Activated T-cell treated with anti-CD3 and anti-CD28 coated beads, Interleukin-2, amount 50 U/mL, for 4 hours (primary cell): Measurements from ENCODE around the gene APC2. TPM values are rescaled to one million over a fixed set of nuclear protein-coding genes. Genes with fewer than 3 reads are reported as not detected.
"Not testable (repeated sequence)": the region's sequence is repeated elsewhere in the genome, so short reads cannot be mapped to it uniquely, and the experiment has no call there.

ENCODE experiments used
- ATAC-seq, 2 donors: fragments of 200-7000 bp; cut with Tn5 transposase; one replicate each; pipeline ENCODE4 v1.10.0; 2021
- DNase-seq: peaks from one replicate; pipeline ENCODE4 v3.0.0-alpha.2; 2020
- H3K27me3 Mint-ChIP-seq: one replicate; pipeline ENCODE4 v1.8.0; 2021; ENCODE audit warnings: low read depth, mixed read lengths
- H3K36me3 Mint-ChIP-seq: one replicate; pipeline ENCODE4 v1.8.0; 2022; ENCODE audit warnings: mixed read lengths; ENCODE audit not compliant: insufficient read depth
- H3K4me1 Mint-ChIP-seq: one replicate; pipeline ENCODE4 v1.8.0; 2021; ENCODE audit warnings: low read depth, mixed read lengths
- H3K4me3 Mint-ChIP-seq: one replicate; pipeline ENCODE4 v1.8.0; 2021; ENCODE audit warnings: mild to moderate bottlenecking, moderate library complexity, mixed read lengths
- H3K9me3 Mint-ChIP-seq: one replicate; pipeline ENCODE4 v1.8.0; 2021; ENCODE audit warnings: mixed read lengths
- total RNA-seq, 3 donors: library from RNA; stranded (reverse); gene quantifications; one replicate each; pipeline ENCODE4 v1.2.1, GENCODE V29; 2021

The APC2 gene
- total RNA-seq, 3 donors from 2014 or later: 0.13 to 0.45 (median 0.16) TPM

- Mint-ChIP-seq H3K9me3 (no peaks in the 10 kb centered on the region), H3K36me3 (no peaks in the 10 kb centered on the region), H3K4me3 (peak within 1 kb of the TSS; percentile 84), H3K4me1 (peaks cover 12% of the 10 kb centered on the region), H3K27me3 (no peaks in the 10 kb centered on the region)
- ATAC-seq (no peak), DNase-seq (no peak)
These were observed 41.4 kb downstream of the APC2 start, which contains the start of gene REEP6 for GRCh38 chr19:1491114-1491848. TSS of gene REEP6 (plus strand) at chr19:1491181. CDS start at chr19:1491270, 89 bp downstream.

DNA sequence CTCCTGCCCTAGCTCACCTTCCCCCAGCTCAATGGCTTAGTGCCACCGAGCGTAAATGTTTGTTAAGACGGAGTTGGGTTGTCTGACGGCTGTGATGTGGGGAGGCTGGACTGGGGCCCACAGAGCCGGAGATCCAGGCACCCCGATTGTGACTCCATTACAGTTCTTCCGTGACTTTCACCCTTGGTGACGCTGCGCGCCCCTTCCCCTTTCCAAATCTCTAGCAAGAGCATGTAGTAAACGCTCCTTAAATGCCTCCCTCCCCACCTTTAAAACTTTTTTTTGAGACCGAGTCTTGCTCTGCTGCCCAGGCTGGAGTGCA lies 41.9 kb downstream of the APC2 start:
- no peaks in the 10 kb centered on the region for H3K27me3 Mint-ChIP-seq
- DNase-seq: no peak
- H3K4me1 Mint-ChIP-seq: peaks cover 12% of the 10 kb centered on the region
- no peaks in the 10 kb centered on the region for H3K36me3 Mint-ChIP-seq
- no peak for ATAC-seq
- no peaks in the 10 kb centered on the region for H3K9me3 Mint-ChIP-seq
- H3K4me3 Mint-ChIP-seq: peak overlapping the region; percentile 64

GRCh38 chr19:1492474-1493006 lies 42.6 kb downstream of the APC2 start:
- Mint-ChIP-seq H3K4me3 (peak overlapping the region; percentile 64), H3K9me3 (no peaks in the 10 kb centered on the region), H3K36me3 (no peaks in the 10 kb centered on the region), H3K4me1 (peaks cover 12% of the 10 kb centered on the region), H3K27me3 (peaks cover 2% of the 10 kb centered on the region)
- DNase-seq: no peak
- ATAC-seq: no peak

GRCh38 chr19:1494115-1494815 lies 44.3 kb downstream of the APC2 start:
- no peaks in the 10 kb centered on the region for H3K36me3 Mint-ChIP-seq
- peaks cover 12% of the 10 kb centered on the region for H3K4me1 Mint-ChIP-seq
- no peak for ATAC-seq
- H3K27me3 Mint-ChIP-seq: peaks cover 2% of the 10 kb centered on the region
- no peak overlapping the region for H3K4me3 Mint-ChIP-seq
- DNase-seq: no peak
- no peaks in the 10 kb centered on the region for H3K9me3 Mint-ChIP-seq

GRCh38 chr19:1495051-1495798 lies 45.3 kb downstream of the APC2 start:
- H3K4me1 Mint-ChIP-seq: peaks cover 8% of the 10 kb centered on the region
- H3K9me3 Mint-ChIP-seq: no peaks in the 10 kb centered on the region
- H3K27me3 Mint-ChIP-seq: peaks cover 2% of the 10 kb centered on the region
- no peak for DNase-seq
- ATAC-seq: no peak
- no peaks in the 10 kb centered on the region for H3K36me3 Mint-ChIP-seq
- H3K4me3 Mint-ChIP-seq: no peak overlapping the region

- ATAC-seq (no peak), DNase-seq (no peak)
- no peaks in the 10 kb centered on the region for H3K36me3 Mint-ChIP-seq
- no peak overlapping the region for H3K4me3 Mint-ChIP-seq
- no peaks in the 10 kb centered on the region for H3K9me3 Mint-ChIP-seq
- peaks cover 2% of the 10 kb centered on the region for H3K27me3 Mint-ChIP-seq
- peaks cover 5% of the 10 kb centered on the region for H3K4me1 Mint-ChIP-seq
These were observed 46.1 kb downstream of the APC2 start for GRCh38 chr19:1495799-1496713.

GRCh38 chr19:1496714-1497577 lies 47.0 kb downstream of the APC2 start:
- peaks cover 2% of the 10 kb centered on the region for H3K27me3 Mint-ChIP-seq
- no peak for DNase-seq
- H3K36me3 Mint-ChIP-seq: no peaks in the 10 kb centered on the region
- H3K9me3 Mint-ChIP-seq: no peaks in the 10 kb centered on the region
- peaks cover under 1% of the 10 kb centered on the region for H3K4me1 Mint-ChIP-seq
- ATAC-seq: no peak
- H3K4me3 Mint-ChIP-seq: no peak overlapping the region

GRCh38 chr19:1497578-1498235 lies 47.8 kb downstream of the APC2 start:
- H3K36me3 Mint-ChIP-seq: no peaks in the 10 kb centered on the region
- peaks cover 2% of the 10 kb centered on the region for H3K27me3 Mint-ChIP-seq
- H3K4me1 Mint-ChIP-seq: no peaks in the 10 kb centered on the region
- DNase-seq (no peak), ATAC-seq (no peak)
- no peaks in the 10 kb centered on the region for H3K9me3 Mint-ChIP-seq
- no peak overlapping the region for H3K4me3 Mint-ChIP-seq

DNA sequence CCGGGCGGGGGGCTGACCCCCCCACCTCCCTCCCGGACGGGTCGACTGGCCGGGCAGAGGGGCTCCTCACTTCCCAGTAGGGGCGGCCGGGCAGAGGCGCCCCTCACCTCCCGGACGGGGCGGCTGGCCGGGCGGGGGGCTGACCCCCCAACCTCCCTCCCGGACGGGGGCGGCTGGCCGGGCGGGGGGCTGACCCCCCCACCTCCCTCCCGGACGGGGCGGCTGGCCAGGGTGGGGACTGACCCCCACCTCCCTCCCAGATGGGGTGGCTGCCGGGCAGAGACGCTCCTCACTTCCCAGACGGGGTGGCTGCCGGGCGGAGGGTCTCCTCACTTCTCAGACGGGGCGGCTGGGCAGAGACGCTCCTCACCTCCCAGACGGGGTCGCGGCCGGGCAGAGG lies 49.3 kb downstream of the APC2 start:
- not testable (repeated sequence) for H3K4me3 Mint-ChIP-seq, H3K36me3 Mint-ChIP-seq, H3K9me3 Mint-ChIP-seq, ATAC-seq, DNase-seq, H3K4me1 Mint-ChIP-seq, H3K27me3 Mint-ChIP-seq

GRCh38 chr19:1501200-1501595 lies 51.3 kb downstream of the APC2 start:
- no peaks in the 10 kb centered on the region for H3K4me1 Mint-ChIP-seq
- ATAC-seq: no peak
- DNase-seq: no peak
- peaks cover 4% of the 10 kb centered on the region for H3K27me3 Mint-ChIP-seq
- H3K9me3 Mint-ChIP-seq: no peaks in the 10 kb centered on the region
- no peak overlapping the region for H3K4me3 Mint-ChIP-seq
- no peaks in the 10 kb centered on the region for H3K36me3 Mint-ChIP-seq

- H3K27me3 Mint-ChIP-seq: peaks cover 3% of the 10 kb centered on the region
These were observed 52.6 kb downstream of the APC2 start for GRCh38 chr19:1502433-1503088.

More at GRCh38 chr19:1502433-1503088, 52.6 kb downstream of the APC2 start:
- Mint-ChIP-seq H3K4me3 (no peak overlapping the region), H3K36me3 (no peaks in the 10 kb centered on the region), H3K9me3 (no peaks in the 10 kb centered on the region), H3K4me1 (peaks cover 4% of the 10 kb centered on the region)
- DNase-seq (no peak), ATAC-seq (no peak)
